Panc1 (cell line): Measurements from ENCODE around the gene C12orf57. TPM values are rescaled to one million over a fixed set of nuclear protein-coding genes. Genes with fewer than 3 reads are reported as not detected.

Experiments
- ATAC-seq: fragments of 200-7000 bp; cut with Tn5 transposase; 2 replicates; pipeline ENCODE4 v1.9.1; 2020; ENCODE audit warnings: mild to moderate bottlenecking, moderate library complexity
- BruUV-seq: library from RNA; stranded (reverse); fragments of 400-500 nt; replicated peaks from 2 replicates; lab custom pipeline; 2021; lab: Mats Ljungman, UMichigan
- CTCF ChIA-PET: fragments of 300-600 bp; sonication (Branson Sonifier 250); formaldehyde crosslinking; loops from one replicate; lab custom pipeline; 2022; ENCODE audit warnings: antibody characterized with exemption; lab: Charles Lee
- POLR2A ChIA-PET: fragments of 300-600 bp; sonication (Branson Sonifier 250); formaldehyde crosslinking; loops from one replicate; lab custom pipeline; 2022; ENCODE audit warnings: antibody characterized with exemption; lab: Charles Lee
- DNase-seq: peaks from one replicate; pipeline ENCODE4 v3.0.0-alpha.2; 2010; ENCODE audit warnings: low read depth, low spot score
- H3K27ac ChIP-seq: 2 replicates; pipeline ENCODE4 v1.5.1; 2011; ENCODE audit warnings: mild to moderate bottlenecking, low read length, inconsistent platforms
- H3K27me3 ChIP-seq: fragments of 200-500 bp; sonication (Bioruptor generic); 2 replicates; pipeline ENCODE4 v1.6.0; 2014; ENCODE audit warnings: low read length, inconsistent platforms; ENCODE audit not compliant: control insufficient read depth, insufficient read depth
- H3K36me3 ChIP-seq: fragments of 200-500 bp; sonication (Bioruptor generic); 2 replicates; pipeline ENCODE4 v1.5.1; 2014; ENCODE audit warnings: inconsistent platforms, mild to moderate bottlenecking, low read length, moderate library complexity; ENCODE audit not compliant: control insufficient read depth, insufficient read depth
- H3K4me1 ChIP-seq: 2 replicates; pipeline ENCODE4 v1.5.1; 2011; ENCODE audit warnings: inconsistent platforms, mild to moderate bottlenecking, low read length, moderate library complexity; ENCODE audit not compliant: control insufficient read depth, insufficient read depth
- H3K4me3 ChIP-seq, 2 experiments: 2 replicates each; pipeline ENCODE4 v1.5.1; 2011 to 2012; ENCODE audit warnings: low read depth in 2 of 2, low read length in 2 of 2, mild to moderate bottlenecking in 2 of 2, inconsistent platforms in 1 of 2, moderate library complexity in 1 of 2
- H3K9me3 ChIP-seq: fragments of 200-500 bp; sonication (Bioruptor generic); 2 replicates; pipeline ENCODE4 v1.5.1; 2014; ENCODE audit warnings: low read depth, mild to moderate bottlenecking, inconsistent platforms, low read length, moderate library complexity; ENCODE audit not compliant: control insufficient read depth, insufficient read depth
- POLR2AphosphoS5 ChIP-seq: IDR thresholded peaks from 2 replicates; pipeline ENCODE4 v1.6.1; 2012; ENCODE audit warnings: mild to moderate bottlenecking, low read depth, low read length, moderate library complexity
- SIN3A ChIP-seq: IDR thresholded peaks from 2 replicates; pipeline ENCODE4 v1.6.1; 2012; ENCODE audit warnings: low read depth, mild to moderate bottlenecking, low read length, moderate library complexity, borderline replicate concordance; ENCODE audit not compliant: insufficient read depth
- TCF7L2 ChIP-seq: IDR thresholded peaks from 2 replicates; pipeline ENCODE4 v1.6.1; 2011; ENCODE audit warnings: mild to moderate bottlenecking, low read depth, low read length, inconsistent platforms
- in situ Hi-C: cut with HindIII; loops from 2 replicates; pipeline ENCODE4 v1.10.0; 2016; ENCODE audit warnings: low sequenced_read_pairs, low pct_unique_long_range_greater_than_20kb
- intact Hi-C: fragments of 100-400 bp; cut with micrococcal nuclease; formaldehyde crosslinking; loops from one replicate; pipeline ENCODE4 v1.10.0; 2022; ENCODE audit not compliant: unreplicated experiment
- total RNA-seq: library from RNA; stranded (reverse); gene quantifications from one replicate; pipeline ENCODE4 v1.2.1, GENCODE V29; 2021; ENCODE audit not compliant: unreplicated experiment
- TF ChIP-seq, protein P1 (sequence below), 2 experiments: IDR thresholded peaks; 2 replicates each; pipeline ENCODE4 v1.6.1; 2011 to 2012; ENCODE audit warnings: low read depth in 2 of 2, control low read depth in 1 of 2, low read length in 1 of 2, mild to moderate bottlenecking in 1 of 2, moderate library complexity in 1 of 2; ENCODE audit not compliant: insufficient read depth in 1 of 2
- TF ChIP-seq, protein P2 (sequence below): fragments of 450-650 bp; IDR thresholded peaks from 2 replicates; pipeline ENCODE4 v1.5.1; 2017; ENCODE audit warnings: mild to moderate bottlenecking

C12orf57 gene
- total RNA-seq, 1 experiment from 2014 or later: 126 TPM

DNA sequence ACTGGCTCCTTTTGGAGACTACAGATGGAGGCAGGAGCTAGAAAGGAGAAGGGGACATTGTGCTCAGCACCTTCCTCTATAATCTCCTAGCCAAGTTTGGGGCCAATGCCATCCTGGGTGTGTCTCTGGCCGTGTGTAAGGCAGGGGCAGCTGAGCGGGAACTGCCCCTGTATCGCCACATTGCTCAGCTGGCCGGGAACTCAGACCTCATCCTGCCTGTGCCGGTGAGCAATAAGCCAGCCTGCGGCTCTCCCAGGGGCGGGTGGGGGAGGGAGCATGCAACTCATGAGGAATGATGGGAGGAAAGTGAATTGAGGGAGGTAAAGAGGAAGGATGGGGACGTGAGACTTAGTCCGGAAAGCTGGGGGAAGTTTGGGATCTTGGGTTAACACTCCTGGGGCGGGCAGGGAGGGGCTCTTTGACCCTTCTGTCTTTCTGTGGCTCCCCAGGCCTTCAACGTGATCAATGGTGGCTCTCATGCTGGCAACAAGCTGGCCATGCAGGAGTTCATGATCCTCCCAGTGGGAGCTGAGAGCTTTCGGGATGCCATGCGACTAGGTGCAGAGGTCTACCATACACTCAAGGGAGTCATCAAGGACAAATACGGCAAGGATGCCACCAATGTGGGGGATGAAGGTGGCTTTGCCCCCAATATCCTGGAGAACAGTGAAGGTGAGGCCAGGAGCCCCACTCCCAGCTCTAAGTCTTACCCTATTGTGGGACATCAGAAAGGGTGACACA, 26.2 kb upstream of the C12orf57 start:
- intact Hi-C loops: no loop called here
- POLR2A ChIA-PET: no interaction called here

DNA sequence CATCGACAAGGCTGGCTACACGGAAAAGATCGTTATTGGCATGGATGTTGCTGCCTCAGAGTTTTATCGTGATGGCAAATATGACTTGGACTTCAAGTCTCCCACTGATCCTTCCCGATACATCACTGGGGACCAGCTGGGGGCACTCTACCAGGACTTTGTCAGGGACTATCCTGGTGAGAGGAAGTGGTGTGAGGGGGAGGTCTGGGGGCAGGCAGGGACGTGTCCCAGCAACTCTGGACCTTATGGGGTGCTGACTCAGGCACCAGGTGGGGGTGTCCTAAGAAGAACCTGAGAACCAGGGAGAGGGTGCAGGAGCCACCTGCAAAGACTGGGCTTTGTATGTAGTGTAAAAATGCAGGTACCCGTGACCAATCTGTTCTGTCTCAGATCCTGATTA, 24.2 kb upstream of the C12orf57 start:
- ChIA-PET CTCF (no interaction called here), POLR2A (interaction anchor here (0.6 kb wide), 1 partner anchor 9 kb away, joined by 4 read pairs; no protein-coding TSS in a partner anchor)
- Histone ChIP-seq H3K27me3 (no peaks in the 10 kb centered on the region), H3K4me1 (peaks cover 3% of the 10 kb centered on the region), H3K36me3 (no peaks in the 10 kb centered on the region; the same call in 1 of the 2 replicates), H3K4me3 (no peak overlapping the region), H3K9me3 (no peaks in the 10 kb centered on the region), H3K27ac (no peak overlapping the region)
- no TSS peak for BruUV-seq
- in situ Hi-C loops (no loop called here), intact Hi-C loops (no loop called here)
- ATAC-seq (no peak), DNase-seq (no peak)
- TF ChIP-seq, protein P1, sequence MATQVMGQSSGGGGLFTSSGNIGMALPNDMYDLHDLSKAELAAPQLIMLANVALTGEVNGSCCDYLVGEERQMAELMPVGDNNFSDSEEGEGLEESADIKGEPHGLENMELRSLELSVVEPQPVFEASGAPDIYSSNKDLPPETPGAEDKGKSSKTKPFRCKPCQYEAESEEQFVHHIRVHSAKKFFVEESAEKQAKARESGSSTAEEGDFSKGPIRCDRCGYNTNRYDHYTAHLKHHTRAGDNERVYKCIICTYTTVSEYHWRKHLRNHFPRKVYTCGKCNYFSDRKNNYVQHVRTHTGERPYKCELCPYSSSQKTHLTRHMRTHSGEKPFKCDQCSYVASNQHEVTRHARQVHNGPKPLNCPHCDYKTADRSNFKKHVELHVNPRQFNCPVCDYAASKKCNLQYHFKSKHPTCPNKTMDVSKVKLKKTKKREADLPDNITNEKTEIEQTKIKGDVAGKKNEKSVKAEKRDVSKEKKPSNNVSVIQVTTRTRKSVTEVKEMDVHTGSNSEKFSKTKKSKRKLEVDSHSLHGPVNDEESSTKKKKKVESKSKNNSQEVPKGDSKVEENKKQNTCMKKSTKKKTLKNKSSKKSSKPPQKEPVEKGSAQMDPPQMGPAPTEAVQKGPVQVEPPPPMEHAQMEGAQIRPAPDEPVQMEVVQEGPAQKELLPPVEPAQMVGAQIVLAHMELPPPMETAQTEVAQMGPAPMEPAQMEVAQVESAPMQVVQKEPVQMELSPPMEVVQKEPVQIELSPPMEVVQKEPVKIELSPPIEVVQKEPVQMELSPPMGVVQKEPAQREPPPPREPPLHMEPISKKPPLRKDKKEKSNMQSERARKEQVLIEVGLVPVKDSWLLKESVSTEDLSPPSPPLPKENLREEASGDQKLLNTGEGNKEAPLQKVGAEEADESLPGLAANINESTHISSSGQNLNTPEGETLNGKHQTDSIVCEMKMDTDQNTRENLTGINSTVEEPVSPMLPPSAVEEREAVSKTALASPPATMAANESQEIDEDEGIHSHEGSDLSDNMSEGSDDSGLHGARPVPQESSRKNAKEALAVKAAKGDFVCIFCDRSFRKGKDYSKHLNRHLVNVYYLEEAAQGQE (IDR thresholded peaks at IDR 0.05; ENCODE audit: insufficient read depth in 1 of 2, low read depth in 2 of 2, low read length in 1 of 2): no peak
- TF ChIP-seq POLR2AphosphoS5: no peak
- TF ChIP-seq, protein P2, sequence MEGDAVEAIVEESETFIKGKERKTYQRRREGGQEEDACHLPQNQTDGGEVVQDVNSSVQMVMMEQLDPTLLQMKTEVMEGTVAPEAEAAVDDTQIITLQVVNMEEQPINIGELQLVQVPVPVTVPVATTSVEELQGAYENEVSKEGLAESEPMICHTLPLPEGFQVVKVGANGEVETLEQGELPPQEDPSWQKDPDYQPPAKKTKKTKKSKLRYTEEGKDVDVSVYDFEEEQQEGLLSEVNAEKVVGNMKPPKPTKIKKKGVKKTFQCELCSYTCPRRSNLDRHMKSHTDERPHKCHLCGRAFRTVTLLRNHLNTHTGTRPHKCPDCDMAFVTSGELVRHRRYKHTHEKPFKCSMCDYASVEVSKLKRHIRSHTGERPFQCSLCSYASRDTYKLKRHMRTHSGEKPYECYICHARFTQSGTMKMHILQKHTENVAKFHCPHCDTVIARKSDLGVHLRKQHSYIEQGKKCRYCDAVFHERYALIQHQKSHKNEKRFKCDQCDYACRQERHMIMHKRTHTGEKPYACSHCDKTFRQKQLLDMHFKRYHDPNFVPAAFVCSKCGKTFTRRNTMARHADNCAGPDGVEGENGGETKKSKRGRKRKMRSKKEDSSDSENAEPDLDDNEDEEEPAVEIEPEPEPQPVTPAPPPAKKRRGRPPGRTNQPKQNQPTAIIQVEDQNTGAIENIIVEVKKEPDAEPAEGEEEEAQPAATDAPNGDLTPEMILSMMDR: no peak

More for the DNA sequence above, 26.2 kb upstream of the C12orf57 start:
- CTCF ChIA-PET: no interaction called here
- Histone ChIP-seq H3K4me1 (peaks cover 4% of the 10 kb centered on the region; the same call in 1 of the 2 replicates), H3K9me3 (no peaks in the 10 kb centered on the region), H3K4me3 (no peak overlapping the region), H3K27me3 (no peaks in the 10 kb centered on the region), H3K36me3 (no peaks in the 10 kb centered on the region; the same call in 1 of the 2 replicates), H3K27ac (no peak overlapping the region)
- BruUV-seq: no TSS peak
- in situ Hi-C loops: no loop called here
- TF ChIP-seq POLR2AphosphoS5: no peak
- DNase-seq: no peak
- ATAC-seq: no peak

DNA sequence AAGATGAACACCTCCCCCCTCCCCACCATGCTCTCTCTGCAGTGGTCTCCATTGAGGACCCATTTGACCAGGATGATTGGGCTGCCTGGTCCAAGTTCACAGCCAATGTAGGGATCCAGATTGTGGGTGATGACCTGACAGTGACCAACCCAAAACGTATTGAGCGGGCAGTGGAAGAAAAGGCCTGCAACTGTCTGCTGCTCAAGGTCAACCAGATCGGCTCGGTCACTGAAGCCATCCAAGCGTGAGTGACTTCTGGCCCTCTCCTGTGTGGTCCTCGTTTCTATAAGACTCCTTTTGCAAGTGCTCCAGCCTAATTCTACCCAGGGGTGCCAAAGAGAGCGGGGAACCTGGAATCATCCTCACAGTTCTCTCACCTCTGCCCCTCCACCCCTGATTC, 22.3 kb upstream of the C12orf57 start:
- Histone ChIP-seq H3K4me1 (peaks cover 20% of the 10 kb centered on the region), H3K36me3 (no peaks in the 10 kb centered on the region), H3K27ac (no peak overlapping the region), H3K4me3 (no peak overlapping the region), H3K27me3 (no peaks in the 10 kb centered on the region), H3K9me3 (no peaks in the 10 kb centered on the region)
- ATAC-seq (no peak), DNase-seq (no peak)
- ChIA-PET POLR2A (no interaction called here), CTCF (no interaction called here)
- no TSS peak for BruUV-seq
- TF ChIP-seq, protein P2: no peak
- TF ChIP-seq TCF7L2: no peak
- TF ChIP-seq POLR2AphosphoS5: no peak
- TF ChIP-seq, protein P1 (IDR thresholded peaks at IDR 0.05; ENCODE audit: insufficient read depth in 1 of 2, low read depth in 2 of 2, low read length in 1 of 2): no peak
- TF ChIP-seq SIN3A: no peak
- in situ Hi-C loops (no loop called here), intact Hi-C loops (no loop called here)
